CD1c-positive myeloid dendritic cell (primary cell): ENCODE measurements around the gene LEF1.

Source experiments
- DNase-seq: peaks from one replicate; pipeline ENCODE4 v3.0.0-alpha.2; 2016; ENCODE audit errors: extremely low spot score

The LEF1 gene

DNA sequence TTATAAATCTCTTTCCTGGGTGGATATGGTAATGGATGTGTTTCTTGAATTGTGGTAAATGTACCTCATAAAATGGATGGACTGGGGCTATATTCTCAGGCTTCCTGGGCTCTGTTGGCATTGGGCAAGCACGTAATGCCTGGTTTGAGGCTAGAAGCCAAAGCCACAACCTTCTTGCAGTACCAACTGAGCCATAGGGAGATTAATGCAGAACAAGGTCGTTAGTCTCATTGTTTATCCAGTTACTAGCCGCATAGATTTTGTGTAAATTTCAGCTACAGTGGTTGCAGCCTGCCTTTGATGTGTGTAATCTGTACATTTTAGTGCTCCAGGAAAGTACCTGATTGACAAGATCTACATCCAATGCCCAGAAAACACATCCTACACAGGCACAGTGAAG lies 7.2 kb upstream of the LEF1 start:
- DNase-seq, result no peak

DNA sequence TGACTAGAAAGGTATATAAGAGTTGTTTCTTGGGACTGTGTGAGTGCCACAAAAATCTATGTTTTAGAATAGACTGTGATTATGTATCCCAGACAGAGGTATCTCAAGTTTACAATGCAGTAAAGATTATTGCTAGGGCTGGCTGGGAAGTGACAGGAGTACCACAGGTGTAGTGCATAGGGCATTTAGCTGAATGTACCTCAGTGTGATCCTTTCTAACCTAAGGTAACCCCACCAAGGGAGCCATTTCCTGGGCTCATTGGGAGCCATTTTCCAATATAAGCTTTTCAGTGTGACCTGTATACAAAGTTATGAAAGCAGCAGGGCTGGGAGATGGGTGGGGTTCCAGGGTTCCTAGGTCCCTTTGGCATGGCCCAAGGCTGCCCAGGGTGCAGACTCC lies 6.1 kb upstream of the LEF1 start:
- DNase-seq, result no peak

DNA sequence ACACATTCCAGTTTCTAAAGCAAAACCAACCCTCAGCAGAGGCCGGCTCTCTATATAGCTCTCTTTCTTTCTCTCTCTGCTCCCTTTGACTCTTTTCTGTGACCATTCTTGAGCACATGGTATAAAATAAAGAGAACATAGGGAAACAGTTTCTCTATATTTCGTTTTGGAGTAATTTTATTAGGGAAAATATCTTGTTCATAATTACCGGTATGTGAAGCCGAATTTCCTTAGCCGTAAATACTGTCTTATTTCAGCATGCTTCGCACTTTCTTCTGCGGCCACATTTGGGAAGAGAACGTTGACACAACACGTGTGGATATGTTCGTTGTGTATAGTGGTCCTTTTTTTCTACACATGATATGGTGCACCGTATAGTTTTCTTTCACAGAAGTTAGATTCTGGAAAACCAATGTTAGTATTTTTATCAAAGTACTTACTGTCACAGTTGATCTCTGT lies 4.9 kb upstream of the LEF1 start:
- DNase-seq, result no peak

DNA sequence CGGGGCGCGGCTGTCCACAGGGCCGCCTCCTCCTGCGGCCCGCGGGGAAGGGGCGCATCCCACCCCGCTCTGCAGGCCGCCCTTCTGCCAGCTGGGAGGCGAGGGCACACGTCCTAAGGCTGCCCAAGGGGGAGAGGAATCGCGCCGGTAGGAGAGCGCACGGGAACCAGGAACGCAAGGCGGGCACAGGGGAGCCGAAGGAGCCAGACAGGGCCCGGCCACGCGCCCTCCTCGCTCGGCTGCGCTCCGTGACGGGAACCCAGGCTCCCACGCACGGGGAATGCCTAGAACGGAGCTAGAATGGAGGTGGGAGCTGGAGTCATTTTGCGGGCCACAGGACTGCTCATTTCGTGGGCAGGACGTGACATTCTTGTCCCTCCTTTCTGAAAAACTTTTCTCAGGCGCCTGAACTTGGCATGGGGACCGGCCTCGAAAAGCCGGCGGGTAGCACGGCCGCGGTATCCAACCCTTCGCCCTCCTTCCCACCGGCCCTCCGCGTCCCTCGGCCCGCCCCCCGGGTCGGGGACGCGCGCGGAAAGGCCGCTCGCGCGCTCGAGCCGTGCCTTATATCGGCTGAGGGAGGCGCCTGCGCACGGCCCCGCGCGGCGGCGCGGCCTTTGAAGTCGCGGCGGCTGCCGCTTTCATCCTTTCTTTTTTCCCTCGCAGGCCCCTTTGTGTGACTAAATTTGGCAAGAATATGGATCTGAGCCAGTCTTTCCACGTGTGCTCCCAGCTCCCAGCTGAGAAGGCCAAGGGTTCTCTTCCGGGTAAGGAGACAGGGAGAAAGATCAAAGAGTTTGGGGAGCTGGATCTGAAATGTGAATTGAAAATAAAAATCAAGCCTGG lies 4.2 kb upstream of the LEF1 start:
- DNase-seq, result peak; percentile 41

DNA sequence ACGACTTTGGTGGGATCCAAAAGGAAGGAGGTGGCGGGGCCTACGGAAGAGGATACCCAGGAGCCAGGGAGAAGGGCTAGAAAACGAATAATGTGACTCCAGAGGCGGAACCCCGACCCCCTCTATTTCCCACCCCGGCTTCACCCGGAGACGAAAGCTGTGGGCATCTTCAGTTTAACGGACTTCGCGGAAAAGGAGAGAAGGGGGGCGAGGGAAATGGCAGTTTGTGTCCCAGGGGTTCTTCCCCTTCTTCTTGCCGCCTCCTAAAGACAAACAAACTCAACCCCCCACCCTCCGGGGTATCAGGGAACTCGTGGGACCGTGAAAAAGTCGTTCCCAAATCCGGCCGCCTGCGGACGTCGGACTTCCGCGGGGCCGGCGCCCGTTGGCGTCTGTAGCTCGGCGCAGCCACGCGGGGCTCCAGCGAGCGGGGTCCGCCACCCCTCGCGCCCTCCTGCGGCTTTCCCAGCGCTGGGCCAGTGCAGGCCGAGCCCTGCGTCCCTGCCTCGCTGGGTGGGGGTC lies 3.6 kb upstream of the LEF1 start:
- no peak for DNase-seq

DNA sequence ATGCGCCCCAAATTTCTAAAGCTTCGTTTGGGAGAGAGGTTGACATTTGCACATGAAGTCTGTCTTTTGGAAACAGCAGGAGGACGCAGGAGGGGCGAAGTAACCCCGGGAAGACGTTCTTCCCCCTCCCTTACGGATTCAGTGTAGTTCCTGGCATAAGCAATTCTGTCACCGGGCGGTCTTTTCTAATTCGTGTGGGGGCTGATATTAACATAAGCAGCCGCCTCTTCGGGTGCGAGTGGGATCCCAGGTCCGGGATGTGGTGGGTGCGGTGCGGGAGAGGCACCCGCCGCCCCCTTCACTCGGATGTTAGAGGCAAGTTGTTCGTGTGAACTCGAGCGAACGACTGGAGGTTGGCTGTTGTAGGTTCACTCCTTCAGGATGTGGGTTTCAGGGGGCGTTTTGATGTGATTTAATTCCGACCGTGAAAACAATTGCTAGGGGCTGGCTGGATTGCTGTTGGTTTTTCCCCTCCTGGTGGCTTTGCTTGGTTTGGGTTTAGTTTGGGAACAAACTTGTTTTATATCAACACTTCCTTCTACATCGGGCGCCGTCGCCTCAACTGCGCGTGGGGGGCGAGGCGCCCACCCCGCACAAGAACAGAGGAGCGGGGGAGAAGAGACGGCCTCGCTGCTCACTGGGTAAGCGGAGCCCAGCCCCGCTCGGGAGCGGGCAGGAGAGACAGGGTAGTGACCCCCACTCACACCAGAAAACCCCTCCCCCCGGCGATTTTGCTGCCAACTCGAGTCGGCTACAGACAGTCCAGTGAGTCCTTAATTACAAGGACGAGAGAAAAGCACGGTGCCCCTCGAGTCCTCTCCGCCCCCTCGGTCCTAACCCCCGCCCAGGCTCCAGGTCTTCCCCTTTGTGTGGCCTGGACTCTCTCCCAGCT lies 2.9 kb upstream of the LEF1 start:
- peak; percentile 32 for DNase-seq

DNA sequence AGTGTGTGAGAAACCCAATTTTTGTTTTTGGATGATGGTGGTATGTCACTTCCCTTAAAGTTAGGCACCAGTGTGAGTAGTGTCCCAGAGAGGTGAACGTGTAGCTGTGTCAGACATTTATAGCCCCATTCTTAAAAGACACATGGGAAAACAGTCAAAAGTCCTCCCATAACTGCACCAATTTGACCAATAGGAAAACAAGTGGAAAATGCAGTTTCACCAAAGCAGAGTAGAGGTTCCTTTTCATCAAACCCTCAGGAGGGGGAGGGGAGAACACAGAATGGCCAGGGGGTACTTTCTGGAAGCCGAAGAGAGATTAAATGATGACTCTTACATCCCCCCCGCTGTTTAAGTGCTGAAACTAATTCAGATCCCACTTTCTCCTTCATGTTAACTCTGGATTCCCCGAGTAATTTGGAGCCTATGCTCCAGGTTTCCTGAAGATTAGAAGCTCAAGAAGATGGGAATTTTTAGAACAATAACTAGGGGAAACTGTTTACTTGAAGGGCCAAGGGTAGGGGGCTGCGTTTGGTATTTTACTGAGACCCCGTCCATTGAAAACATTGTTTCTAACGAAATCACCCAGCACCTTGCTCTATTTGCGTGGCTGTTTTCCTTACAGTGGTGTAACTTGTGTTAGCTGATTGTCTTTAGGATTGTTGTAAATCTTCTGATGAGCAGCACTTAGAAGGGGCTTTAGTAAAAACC lies 2.1 kb upstream of the LEF1 start:
- DNase-seq, result no peak

DNA sequence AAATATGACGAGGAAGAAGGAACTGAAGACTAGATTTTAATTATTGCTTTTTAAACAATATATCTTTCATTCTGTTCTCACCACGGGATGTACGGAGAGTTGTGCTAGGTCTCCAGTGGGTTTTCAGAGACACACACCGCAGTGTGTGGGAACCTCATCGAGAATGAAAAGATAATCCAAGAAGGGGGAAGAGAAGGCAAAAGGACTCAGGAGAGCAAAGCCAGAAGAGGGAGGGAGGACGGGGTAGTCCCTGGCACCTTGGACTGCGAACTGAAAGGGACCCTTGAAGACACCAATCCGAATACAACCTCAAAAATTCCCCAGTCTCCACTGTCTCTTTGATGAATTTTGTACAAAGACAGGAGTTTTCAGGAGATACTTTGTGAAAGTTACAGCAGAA lies 932 bp upstream of the LEF1 start:
- no peak for DNase-seq

DNA sequence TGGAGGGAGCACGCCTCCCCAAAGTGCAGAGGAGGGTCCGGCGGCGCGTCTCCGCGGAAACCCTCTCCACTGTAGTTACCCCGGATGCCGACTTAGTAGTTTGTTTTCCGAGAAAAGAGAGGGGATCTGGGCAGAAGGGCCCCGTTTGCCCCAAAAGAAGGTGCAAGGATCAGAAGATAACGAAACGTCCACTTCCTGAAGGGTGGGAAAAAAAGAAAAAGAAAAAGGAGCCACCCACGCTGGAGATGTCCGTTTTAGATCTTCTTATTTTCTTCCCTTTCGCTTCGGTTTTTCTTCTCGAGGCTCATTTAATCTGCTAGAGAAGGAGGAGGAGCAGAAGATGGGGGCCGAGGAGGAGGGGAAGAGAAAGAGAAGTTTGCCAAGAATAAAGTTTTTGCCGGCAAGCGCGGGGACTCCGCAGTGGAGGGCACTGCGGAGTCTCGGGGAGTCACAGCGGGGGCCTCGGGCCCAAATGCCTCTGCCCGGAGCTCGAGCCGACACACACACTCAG lies 517 bp downstream of the LEF1 start:
- no peak for DNase-seq

DNA sequence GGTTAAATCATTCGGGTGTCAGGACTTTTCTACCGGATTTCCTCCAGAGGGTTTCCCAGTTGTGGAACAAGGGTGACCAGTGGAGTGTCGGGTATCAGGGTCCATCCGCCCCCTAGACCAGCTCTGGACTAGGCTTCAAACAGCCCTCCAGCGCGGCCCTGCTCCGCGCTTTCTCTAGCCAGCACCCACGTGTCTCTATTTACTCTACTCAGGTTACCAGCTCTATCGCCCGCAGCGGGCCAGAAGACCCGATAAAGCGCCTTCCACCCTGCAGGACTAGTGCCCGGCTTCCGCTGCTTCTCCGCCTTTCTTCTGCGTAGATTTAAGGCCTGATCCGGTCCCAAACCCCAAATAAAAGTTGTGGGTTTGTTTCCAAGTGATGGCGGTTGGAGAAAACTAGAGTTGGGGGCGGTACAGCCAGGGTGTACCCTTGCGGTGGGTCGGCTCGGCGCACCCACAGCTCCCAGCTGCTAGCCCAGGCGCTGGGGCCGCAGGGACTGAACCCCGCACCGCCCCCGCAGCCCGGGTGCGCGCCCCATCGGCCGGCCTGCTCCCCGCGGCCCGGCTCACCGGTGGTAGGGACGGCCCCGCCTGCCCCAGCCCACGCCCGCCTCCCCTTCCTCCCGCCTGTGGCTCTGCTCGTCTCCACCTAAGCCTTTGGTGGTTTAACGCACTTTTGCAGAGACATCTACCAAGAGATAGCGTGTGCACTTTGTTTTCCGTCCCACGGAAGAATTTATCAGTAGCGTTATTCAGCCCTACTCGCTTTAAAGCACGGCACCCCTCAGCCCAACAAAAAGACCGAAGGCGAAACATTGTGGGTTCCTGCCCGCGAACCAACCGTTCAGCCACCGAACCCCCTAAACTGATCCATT lies 2.1 kb downstream of the LEF1 start:
- no peak for DNase-seq

DNA sequence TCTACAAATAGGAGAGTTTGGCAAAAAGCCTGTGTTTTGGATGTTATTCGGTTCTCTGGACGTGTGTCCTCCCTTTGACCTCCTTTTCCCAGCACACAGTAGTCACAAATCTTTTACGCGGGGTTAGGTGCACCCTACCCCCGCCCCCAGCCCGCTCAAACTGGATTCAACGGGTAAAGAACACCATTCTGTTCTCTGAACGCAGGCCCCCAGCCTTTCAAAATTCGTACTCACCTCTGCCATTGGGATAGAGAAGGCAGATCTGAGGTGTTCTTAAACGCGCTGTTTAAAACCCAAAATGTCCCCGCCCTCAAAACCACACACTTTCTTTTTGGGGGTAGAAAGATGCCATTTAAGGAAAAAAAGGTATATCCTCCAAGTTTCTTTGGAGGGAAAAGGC lies 2.7 kb downstream of the LEF1 start:
- DNase-seq, result peak; percentile 9

DNA sequence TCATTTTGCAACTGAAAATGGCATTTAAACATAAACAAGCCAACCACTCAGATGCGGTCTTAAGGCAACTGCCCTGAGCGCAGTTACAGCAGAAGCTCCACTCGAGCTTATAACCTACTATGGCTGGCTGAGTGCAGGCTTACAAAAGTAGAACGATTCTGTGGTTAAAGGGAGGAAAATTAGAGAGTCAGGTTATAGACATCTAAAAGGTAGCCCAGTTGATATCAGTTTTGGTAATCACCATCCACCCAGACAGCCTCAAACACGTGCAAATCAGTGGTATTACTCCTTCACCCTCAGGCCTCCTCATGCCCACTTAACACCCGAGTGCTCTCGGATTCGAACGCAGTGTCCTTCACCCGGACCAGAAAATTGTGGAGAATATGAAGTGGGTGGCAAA lies 3.1 kb downstream of the LEF1 start:
- DNase-seq, result no peak

DNA sequence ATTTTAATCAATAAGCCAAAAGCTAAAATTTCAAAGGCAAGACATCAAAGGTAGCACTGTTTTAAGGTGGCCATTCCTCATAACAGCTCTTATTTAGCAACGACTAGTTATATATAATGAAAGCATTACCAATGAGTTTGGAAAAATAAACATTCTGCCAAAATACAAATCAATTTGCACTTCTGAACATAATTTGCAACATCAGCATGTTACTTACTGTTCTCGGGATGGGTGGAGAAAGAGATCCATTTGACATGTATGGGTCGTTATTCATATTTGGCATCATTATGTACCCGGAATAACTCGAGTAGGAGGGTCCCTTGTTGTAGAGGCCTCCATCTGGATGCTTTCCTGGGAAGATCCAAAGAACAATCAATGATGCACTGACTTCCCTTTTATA lies 5.4 kb downstream of the LEF1 start:
- DNase-seq, result no peak

DNA sequence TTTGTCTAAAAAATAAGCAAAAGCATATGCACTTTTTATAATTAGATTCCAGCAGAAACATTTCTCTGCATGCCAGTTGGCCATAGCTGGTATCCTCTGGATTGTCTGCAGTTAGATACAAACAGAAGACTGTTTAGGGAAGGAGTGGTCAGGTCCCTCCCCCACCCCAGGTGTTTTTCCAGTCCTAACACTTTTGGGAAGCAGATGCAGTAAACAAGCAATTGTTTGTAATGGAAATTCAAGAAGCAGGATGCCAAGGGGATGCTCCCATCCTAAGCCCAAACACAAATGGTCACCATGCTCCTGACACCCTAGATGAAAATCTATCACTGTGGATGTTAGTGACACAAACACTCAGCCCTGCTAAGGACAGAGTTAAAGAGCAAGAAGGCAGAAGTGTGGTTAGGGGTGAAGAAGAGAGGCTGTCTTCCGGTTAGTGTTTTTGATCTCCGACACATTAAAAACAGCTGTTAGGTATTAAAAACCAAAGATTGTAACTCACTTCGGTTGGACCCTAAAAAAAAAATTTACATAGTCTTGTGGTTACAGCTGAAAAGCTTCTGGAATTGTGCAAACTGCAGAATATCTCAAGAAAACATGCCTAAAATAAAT lies 7.9 kb downstream of the LEF1 start:
- DNase-seq, result no peak

DNA sequence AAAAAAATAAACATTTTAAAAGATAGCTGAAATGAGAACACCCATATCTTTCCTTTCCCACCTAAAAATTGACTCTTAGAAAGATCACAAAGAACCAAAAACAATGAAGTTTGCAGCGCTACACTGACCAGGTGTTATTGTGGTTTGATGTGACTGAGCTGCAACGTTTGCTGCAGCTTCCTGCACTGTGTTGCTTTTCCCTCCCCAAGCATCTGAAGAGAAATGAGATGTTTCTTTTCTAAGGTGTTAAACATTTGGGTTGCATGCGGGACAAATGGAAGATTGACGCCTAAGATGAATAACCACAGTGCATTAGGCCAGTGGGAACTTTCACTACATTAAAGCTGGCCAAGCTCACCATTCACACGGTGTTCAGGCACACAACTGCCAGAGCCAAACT lies 8.9 kb downstream of the LEF1 start:
- DNase-seq, result no peak

DNA sequence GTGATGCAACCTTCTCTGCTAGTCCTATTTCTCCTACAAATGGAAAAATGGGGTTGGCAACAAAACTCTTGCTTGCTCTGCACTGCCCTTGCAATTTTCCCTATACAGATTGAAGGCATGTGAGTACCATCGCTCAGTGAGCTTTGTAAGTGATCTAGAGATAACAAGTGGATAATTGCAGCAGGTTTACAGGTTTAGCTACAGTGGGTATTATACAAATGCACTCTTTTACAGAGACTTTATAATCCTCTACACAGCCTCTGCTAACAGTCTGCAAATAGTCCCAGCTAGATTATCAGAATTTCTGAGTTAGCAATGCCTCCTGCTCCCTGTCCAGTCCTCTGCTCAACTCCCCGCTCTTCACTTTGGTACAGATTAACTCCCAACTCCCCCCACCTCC lies 11.1 kb downstream of the LEF1 start:
- DNase-seq, result no peak

DNA sequence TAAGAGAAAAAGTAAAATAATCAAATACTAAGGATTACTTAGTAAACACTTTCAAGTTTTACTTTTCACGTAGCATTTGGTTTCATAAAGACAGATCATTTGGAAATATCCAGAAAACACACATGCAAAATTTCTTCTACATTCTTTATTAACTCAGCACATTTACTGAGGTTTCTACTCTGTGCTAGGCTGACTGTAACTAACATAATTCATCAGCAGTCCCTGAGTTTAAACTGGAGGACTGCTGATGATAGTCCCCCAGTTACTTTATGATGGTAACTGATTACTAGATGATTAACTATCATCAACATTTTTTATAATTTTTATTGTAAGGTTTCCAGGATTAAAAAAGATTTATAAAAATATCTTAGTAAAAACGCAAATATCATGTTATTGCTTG lies 12.3 kb downstream of the LEF1 start:
- no peak for DNase-seq

DNA sequence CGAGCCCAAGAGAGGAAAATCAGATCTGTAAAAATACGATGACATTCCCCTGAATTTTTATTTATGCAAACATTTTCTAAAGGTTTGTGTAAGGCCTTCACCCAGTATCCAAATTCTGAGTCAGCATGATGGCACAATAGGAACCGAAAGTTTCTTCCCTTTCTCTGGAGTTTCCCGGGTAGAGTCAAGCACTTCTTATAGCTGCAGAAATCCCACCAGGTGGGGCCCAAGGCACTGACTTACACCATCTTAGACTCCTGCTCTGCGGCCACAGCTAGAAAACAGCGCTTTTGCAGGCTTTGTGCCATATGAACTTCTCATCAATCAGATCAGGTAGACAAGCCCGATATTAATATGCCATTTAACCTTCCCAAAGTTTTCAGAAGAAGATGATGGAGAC lies 13.4 kb downstream of the LEF1 start:
- no peak for DNase-seq

DNA sequence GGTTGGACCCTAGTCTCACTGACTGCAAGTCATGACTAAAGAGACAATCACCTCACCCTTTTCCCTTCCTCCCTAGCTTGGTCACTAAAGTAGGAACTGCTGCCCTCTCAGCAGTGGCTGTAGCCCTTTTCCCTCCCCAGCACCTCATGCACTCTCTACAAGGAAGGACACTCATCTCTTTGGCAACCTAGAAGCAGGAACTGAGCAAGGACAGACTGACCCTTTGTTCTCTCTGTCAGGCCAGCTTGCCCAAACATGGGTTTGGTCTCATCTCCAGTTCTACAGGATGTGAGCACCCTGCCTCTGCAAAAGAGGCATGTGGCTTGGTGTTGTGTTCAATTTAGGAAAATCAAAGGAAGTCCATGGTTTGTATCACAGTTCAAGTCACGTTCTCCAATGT lies 15.8 kb downstream of the LEF1 start:
- no peak for DNase-seq

DNA sequence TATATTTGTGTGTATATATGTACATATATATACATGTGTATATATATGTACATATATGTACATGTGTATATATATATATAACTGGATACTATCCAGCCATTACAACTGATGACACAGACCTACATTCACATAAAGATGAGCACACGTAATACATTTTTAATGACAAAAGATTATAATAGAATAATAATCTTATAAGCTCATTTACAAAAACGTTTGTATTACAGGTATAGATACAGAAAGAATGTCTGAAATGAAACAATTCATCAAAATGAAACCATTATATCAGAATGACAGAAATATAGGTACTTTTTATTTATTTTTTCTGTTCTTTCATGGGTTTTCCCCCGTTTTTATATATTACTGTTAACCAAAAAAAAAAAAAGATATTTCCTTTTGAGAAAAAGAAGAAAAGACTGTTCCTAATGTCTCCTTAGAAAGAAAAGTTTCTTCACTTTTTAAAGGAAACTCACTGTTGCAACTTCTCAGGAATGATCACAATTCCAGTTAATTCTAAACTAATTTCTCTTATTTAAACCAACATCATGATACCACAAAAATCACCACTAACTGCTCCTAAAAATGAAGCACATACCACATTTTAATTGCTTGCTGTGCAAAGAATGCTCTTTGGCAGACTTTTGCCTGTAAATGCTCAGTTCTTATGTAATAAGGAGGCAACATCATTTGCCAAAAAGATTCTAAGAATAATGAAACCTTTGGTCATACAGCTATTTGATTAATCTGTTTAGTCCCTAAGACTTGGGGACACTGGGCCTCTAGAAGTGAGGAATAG lies 18.9 kb downstream of the LEF1 start:
- DNase-seq, result no peak
